ENCODE data around the gene UBE2F.

Gene UBE2F

DNA sequence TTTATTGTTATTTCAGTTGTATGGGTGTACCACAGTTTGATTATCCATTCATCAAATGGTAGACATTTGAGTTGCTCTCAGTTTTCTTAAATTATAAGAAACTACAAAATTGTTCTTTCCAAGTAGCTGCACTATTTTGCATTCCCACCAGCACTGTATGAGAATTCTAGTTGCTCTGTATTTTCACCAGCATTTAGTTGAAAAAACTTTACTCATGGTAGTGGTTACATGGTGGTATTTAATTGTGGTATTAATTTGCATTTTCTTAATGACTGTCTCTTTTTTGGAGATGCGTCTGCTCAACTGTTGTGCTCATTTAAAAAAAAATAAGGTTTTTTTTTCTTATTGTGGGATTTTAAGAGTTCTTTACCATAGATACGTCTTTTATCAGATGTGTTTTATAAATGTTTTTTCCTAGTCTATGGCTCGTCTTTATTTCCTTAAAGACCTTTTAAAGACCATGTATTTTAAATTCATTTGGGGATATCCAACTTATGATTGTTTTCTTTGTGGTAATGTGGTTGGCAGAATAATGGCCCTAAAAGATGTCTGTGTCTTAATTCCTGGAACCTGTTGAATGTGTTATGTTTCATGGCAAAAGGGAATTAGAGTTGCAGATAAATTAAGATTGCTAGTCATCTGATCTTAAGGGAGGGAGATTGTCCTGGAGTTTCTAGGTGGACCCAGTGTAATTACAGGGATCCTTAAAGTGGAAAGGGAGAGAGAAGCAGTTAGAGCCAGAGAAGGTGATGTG, 37.4 kb downstream of the UBE2F start:
- Histone ChIP-seq H3K27me3 (replicated peaks; ENCODE audit: control insufficient read depth, insufficient read depth, low read length) (no peaks in the 10 kb centered on the region), H3K4me3 (ENCODE audit: low read length) (no peak overlapping the region), H3K9ac (ENCODE audit: low read length) (no peak overlapping the region), H3K4me1 (ENCODE audit: control insufficient read depth, insufficient read depth, low read length) (no peaks in the 10 kb centered on the region), H3K36me3 (ENCODE audit: control insufficient read depth, insufficient read depth, low read length, severe bottlenecking) (peaks cover 24% of the 10 kb centered on the region), H3K9me3 (ENCODE audit: control insufficient read depth, low read length) (peaks cover 2% of the 10 kb centered on the region)
- DNase-seq (ENCODE audit: low read depth): no peak

DNA sequence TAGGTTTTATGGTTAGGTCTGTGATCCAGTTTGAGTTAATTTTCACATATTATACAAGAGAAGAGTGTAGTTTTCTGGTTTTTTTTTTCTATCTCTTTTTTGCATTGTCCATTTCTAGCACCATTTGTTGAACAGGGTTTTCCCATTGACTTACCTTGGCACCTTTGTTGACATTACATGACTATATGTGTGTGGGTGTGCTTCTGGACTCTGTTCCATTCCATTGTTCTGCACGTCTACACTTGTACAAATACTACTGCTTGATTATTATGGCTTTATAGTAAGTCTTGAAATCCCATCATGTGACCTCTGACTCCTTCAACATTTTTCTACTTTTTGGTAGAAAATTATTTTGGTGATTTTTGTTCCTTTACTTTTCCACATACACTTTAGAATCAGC, 38.7 kb downstream of the UBE2F start:
- H3K9ac ChIP-seq (ENCODE audit: low read length): no peak overlapping the region
- H3K4me3 ChIP-seq (ENCODE audit: low read length): no peak overlapping the region
- peaks cover 24% of the 10 kb centered on the region for H3K36me3 ChIP-seq (ENCODE audit: control insufficient read depth, insufficient read depth, low read length, severe bottlenecking)
- H3K4me1 ChIP-seq (ENCODE audit: control insufficient read depth, insufficient read depth, low read length): no peaks in the 10 kb centered on the region
- H3K9me3 ChIP-seq (ENCODE audit: control insufficient read depth, low read length): no peaks in the 10 kb centered on the region
- no peak for DNase-seq (ENCODE audit: low read depth)
- H3K27me3 ChIP-seq (replicated peaks; ENCODE audit: control insufficient read depth, insufficient read depth, low read length): no peaks in the 10 kb centered on the region

DNA sequence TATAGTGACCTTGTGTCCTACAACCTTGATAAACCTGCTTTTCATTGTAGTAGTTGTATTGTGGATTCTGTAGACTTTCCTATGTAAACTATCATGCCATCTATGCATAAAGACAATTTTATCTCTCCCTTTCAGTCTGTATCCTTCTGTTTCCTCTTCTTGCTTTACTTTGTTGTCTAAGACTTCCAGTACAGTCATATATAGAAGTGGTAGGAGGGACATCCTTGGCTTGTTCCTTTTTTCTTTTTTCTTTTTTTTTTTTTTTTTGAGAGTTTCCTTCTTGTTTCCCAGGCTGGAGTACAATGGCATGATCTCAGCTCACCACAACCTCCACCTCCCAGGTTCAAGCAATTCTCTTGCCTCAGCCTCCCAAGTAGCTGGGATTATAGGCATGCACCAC, 39.7 kb downstream of the UBE2F start:
- Histone ChIP-seq H3K4me3 (ENCODE audit: low read length) (no peak overlapping the region), H3K9me3 (ENCODE audit: control insufficient read depth, low read length) (no peaks in the 10 kb centered on the region), H3K36me3 (ENCODE audit: control insufficient read depth, insufficient read depth, low read length, severe bottlenecking) (peaks cover 30% of the 10 kb centered on the region), H3K4me1 (ENCODE audit: control insufficient read depth, insufficient read depth, low read length) (no peaks in the 10 kb centered on the region), H3K27me3 (replicated peaks; ENCODE audit: control insufficient read depth, insufficient read depth, low read length) (no peaks in the 10 kb centered on the region), H3K9ac (ENCODE audit: low read length) (no peak overlapping the region)
- DNase-seq (ENCODE audit: low read depth): no peak

DNA sequence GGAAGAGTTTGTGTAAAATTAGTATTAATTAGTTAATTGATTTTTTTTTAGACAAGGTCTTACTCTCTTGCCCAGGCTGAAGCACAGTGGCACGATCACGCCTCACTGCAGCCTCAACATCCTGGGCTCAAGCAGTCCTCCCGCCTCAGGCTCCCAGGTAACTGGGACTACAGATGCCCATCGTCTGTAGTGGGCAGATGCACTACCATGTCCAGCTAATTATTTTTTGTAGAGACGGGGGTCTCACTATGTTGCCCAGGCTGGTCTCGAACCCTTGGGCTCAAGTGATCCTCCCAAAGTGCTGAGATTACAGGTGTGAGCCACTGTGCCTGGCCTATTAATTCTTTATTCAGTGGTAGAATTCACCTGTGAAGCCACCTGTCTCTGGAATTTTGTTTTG, 41.1 kb downstream of the UBE2F start:
- H3K9ac ChIP-seq (ENCODE audit: low read length): no peak overlapping the region
- H3K4me1 ChIP-seq (ENCODE audit: control insufficient read depth, insufficient read depth, low read length): no peaks in the 10 kb centered on the region
- H3K4me3 ChIP-seq (ENCODE audit: low read length): no peak overlapping the region
- no peaks in the 10 kb centered on the region for H3K9me3 ChIP-seq (ENCODE audit: control insufficient read depth, low read length)
- H3K27me3 ChIP-seq (replicated peaks; ENCODE audit: control insufficient read depth, insufficient read depth, low read length): no peaks in the 10 kb centered on the region
- H3K36me3 ChIP-seq (ENCODE audit: control insufficient read depth, insufficient read depth, low read length, severe bottlenecking): peaks cover 33% of the 10 kb centered on the region
- DNase-seq (ENCODE audit: low read depth): no peak

- H3K27me3 ChIP-seq (replicated peaks; ENCODE audit: control insufficient read depth, insufficient read depth, low read length): no peaks in the 10 kb centered on the region
- no peak overlapping the region for H3K9ac ChIP-seq (ENCODE audit: low read length)
- peaks cover 28% of the 10 kb centered on the region for H3K36me3 ChIP-seq (ENCODE audit: control insufficient read depth, insufficient read depth, low read length, severe bottlenecking)
- no peak overlapping the region for H3K4me3 ChIP-seq (ENCODE audit: low read length)
- no peaks in the 10 kb centered on the region for H3K4me1 ChIP-seq (ENCODE audit: control insufficient read depth, insufficient read depth, low read length)
- no peaks in the 10 kb centered on the region for H3K9me3 ChIP-seq (ENCODE audit: control insufficient read depth, low read length)
- DNase-seq (ENCODE audit: low read depth): no peak
These were observed 42.7 kb downstream of the UBE2F start for GRCh38 chr2:238009563-238009962.

- no peak overlapping the region for H3K9ac ChIP-seq (ENCODE audit: low read length)
- peaks cover 26% of the 10 kb centered on the region for H3K36me3 ChIP-seq (ENCODE audit: control insufficient read depth, insufficient read depth, low read length, severe bottlenecking)
- H3K9me3 ChIP-seq (ENCODE audit: control insufficient read depth, low read length): no peaks in the 10 kb centered on the region
- H3K4me1 ChIP-seq (ENCODE audit: control insufficient read depth, insufficient read depth, low read length): no peaks in the 10 kb centered on the region
- H3K4me3 ChIP-seq (ENCODE audit: low read length): no peak overlapping the region
- no peaks in the 10 kb centered on the region for H3K27me3 ChIP-seq (replicated peaks; ENCODE audit: control insufficient read depth, insufficient read depth, low read length)
- no peak for DNase-seq (ENCODE audit: low read depth)
These were observed 43.8 kb downstream of the UBE2F start for GRCh38 chr2:238010572-238010971.

DNA sequence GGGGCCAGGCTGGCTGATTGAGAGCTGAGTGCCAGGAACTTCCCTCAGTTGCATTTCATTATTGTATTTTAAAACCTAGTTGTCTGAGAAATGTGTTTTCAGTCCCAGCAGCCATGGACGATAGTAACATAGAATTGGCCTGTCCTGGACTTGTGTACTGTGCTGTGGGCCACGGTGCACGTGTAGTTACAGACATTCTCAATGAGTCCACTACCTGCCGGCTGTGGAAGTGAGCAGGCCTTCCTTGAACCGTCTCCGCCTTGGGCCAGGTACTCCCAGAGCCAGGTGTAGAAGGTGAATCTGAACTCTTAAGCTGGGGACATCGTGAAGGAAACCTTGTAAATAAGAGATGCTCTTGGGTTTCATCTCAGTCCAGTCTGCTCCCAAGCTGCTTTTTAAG, 47.0 kb downstream of the UBE2F start:
- H3K4me1 ChIP-seq (ENCODE audit: control insufficient read depth, insufficient read depth, low read length): no peaks in the 10 kb centered on the region
- no peaks in the 10 kb centered on the region for H3K9me3 ChIP-seq (ENCODE audit: control insufficient read depth, low read length)
- DNase-seq (ENCODE audit: low read depth): no peak
- no peak overlapping the region for H3K9ac ChIP-seq (ENCODE audit: low read length)
- H3K4me3 ChIP-seq (ENCODE audit: low read length): no peak overlapping the region
- H3K36me3 ChIP-seq (ENCODE audit: control insufficient read depth, insufficient read depth, low read length, severe bottlenecking): peaks cover 33% of the 10 kb centered on the region
- no peaks in the 10 kb centered on the region for H3K27me3 ChIP-seq (replicated peaks; ENCODE audit: control insufficient read depth, insufficient read depth, low read length)

GRCh38 chr2:238015705-238016104, 48.9 kb downstream of the UBE2F start:
- H3K36me3 ChIP-seq (ENCODE audit: control insufficient read depth, insufficient read depth, low read length, severe bottlenecking): peaks cover 27% of the 10 kb centered on the region
- no peak overlapping the region for H3K9ac ChIP-seq (ENCODE audit: low read length)
- no peaks in the 10 kb centered on the region for H3K27me3 ChIP-seq (replicated peaks; ENCODE audit: control insufficient read depth, insufficient read depth, low read length)
- H3K9me3 ChIP-seq (ENCODE audit: control insufficient read depth, low read length): no peaks in the 10 kb centered on the region
- peaks cover 12% of the 10 kb centered on the region for H3K4me1 ChIP-seq (ENCODE audit: control insufficient read depth, insufficient read depth, low read length)
- H3K4me3 ChIP-seq (ENCODE audit: low read length): no peak overlapping the region
- no peak for DNase-seq (ENCODE audit: low read depth)

DNA sequence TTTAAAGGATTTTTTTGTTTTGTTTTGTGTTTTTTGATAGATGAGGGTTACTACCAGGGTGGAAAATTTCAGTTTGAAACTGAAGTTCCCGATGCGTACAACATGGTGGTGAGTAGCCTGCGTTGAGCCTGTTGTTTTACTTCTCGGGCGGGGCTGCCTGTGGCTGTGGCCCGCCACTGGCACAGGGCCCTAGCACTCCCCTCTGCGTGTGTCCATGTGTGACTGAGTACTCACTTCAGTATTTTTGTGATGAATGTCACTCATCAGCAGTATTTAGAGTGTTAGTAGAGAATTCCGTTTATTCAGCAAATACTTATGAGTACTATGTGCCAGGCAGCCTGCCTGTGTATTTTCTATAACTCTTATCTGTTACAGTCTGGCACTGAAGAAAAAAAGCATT, 49.7 kb downstream of the UBE2F start:
- H3K4me3 ChIP-seq (ENCODE audit: low read length): no peak overlapping the region
- H3K27me3 ChIP-seq (replicated peaks; ENCODE audit: control insufficient read depth, insufficient read depth, low read length): no peaks in the 10 kb centered on the region
- H3K9ac ChIP-seq (ENCODE audit: low read length): no peak overlapping the region
- H3K9me3 ChIP-seq (ENCODE audit: control insufficient read depth, low read length): no peaks in the 10 kb centered on the region
- peaks cover 30% of the 10 kb centered on the region for H3K36me3 ChIP-seq (ENCODE audit: control insufficient read depth, insufficient read depth, low read length, severe bottlenecking)
- H3K4me1 ChIP-seq (ENCODE audit: control insufficient read depth, insufficient read depth, low read length): peaks cover 12% of the 10 kb centered on the region
- no peak for DNase-seq (ENCODE audit: low read depth)

DNA sequence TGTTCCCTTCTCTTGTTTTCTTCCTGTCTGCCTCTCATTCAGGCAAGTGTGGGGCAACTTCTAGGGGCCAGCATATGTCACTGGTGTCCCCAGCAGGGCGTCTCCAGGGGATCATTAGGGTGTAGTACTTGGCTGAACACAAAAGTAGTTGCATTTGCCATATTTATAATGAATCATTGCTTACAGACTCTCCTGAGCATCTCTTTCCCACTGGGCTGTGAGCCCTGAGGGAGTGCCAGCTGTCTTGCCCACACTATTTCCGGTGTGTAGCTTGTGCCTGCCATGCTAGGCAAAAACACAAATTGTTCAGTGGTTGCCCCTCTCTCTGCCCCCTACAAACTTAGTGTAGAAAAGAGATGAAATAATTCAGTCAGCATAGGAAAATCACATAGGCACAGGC, 53.1 kb downstream of the UBE2F start:
- no peak for DNase-seq (ENCODE audit: low read depth)
- H3K4me3 ChIP-seq (ENCODE audit: low read length): no peak overlapping the region
- H3K9ac ChIP-seq (ENCODE audit: low read length): no peak overlapping the region
- H3K36me3 ChIP-seq (ENCODE audit: control insufficient read depth, insufficient read depth, low read length, severe bottlenecking): peaks cover 25% of the 10 kb centered on the region
- no peaks in the 10 kb centered on the region for H3K9me3 ChIP-seq (ENCODE audit: control insufficient read depth, low read length)
- no peaks in the 10 kb centered on the region for H3K27me3 ChIP-seq (replicated peaks; ENCODE audit: control insufficient read depth, insufficient read depth, low read length)
- H3K4me1 ChIP-seq (ENCODE audit: control insufficient read depth, insufficient read depth, low read length): peaks cover 12% of the 10 kb centered on the region

DNA sequence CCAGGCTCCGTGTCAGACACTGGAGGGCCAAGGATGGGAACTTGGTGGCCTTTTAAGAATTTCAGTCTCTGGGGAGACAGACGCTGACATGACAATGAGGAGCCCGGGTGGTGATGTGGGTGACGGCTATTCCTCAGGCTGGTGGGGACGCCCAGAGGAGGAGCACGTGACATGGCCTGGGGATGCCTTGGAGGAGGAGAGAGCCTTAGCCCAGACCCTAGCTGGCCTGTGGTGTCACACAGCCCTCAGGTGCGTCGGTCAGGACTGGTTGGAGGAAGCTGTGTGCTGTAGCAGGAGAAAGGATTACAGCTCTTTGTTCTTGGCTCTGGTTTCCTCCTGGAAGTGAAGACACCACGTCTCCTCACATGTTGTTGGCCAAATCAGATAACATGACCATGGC, 54.0 kb downstream of the UBE2F start:
- Histone ChIP-seq H3K9me3 (ENCODE audit: control insufficient read depth, low read length) (no peaks in the 10 kb centered on the region), H3K27me3 (replicated peaks; ENCODE audit: control insufficient read depth, insufficient read depth, low read length) (no peaks in the 10 kb centered on the region), H3K36me3 (ENCODE audit: control insufficient read depth, insufficient read depth, low read length, severe bottlenecking) (peaks cover 31% of the 10 kb centered on the region), H3K4me1 (ENCODE audit: control insufficient read depth, insufficient read depth, low read length) (peaks cover 12% of the 10 kb centered on the region), H3K4me3 (ENCODE audit: low read length) (no peak overlapping the region), H3K9ac (ENCODE audit: low read length) (no peak overlapping the region)
- DNase-seq (ENCODE audit: low read depth): no peak

DNA sequence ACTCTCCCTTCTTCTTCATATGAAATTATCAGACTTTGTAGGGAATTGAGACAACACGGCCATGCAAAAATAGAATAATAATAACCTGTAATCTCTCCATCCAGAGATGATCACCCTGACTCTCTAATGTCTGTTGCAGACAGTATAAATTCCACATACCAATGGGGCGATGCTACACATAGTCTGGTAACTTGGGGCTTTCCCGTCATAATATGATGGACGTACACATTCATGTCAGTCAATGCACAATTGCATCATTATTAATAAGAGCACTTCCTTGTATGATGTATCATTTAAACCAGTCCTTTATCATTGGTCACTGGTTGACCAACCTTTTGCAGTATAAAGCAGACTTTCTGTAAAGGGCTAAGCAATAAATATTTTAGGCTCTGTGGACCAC, 54.5 kb downstream of the UBE2F start:
- no peaks in the 10 kb centered on the region for H3K9me3 ChIP-seq (ENCODE audit: control insufficient read depth, low read length)
- peaks cover 34% of the 10 kb centered on the region for H3K36me3 ChIP-seq (ENCODE audit: control insufficient read depth, insufficient read depth, low read length, severe bottlenecking)
- H3K4me3 ChIP-seq (ENCODE audit: low read length): no peak overlapping the region
- H3K4me1 ChIP-seq (ENCODE audit: control insufficient read depth, insufficient read depth, low read length): peaks cover 12% of the 10 kb centered on the region
- H3K27me3 ChIP-seq (replicated peaks; ENCODE audit: control insufficient read depth, insufficient read depth, low read length): no peaks in the 10 kb centered on the region
- DNase-seq (ENCODE audit: low read depth): no peak
- no peak overlapping the region for H3K9ac ChIP-seq (ENCODE audit: low read length)
